Measurements from ENCODE around the gene MAP2K5.

MAP2K5 gene

DNA sequence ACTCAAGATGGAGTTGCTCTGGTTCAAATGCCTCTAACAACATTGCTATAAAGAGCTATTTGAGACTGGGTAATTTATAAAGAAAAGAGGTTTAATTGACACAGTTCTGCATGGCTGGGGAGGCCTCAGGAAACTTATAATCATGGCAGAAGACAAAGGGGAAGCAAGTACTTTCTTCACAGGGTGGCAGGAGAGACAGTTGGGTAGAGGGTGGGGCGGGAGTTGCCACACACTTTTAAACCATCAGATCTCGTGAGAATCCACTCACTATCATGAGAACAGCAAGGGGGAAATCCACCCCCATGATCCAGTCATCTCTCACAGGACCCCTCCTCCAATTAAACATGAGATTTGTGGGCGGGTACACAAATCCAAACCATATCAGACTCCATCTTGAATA is 30.7 kb downstream of the MAP2K5 start:
- in situ Hi-C loops (cut with HindIII; ENCODE audit: low sequenced_read_pairs), result no loop called here
- DNase-seq (ENCODE audit: low read depth), result no peak
- no peak overlapping the region for H3K4me3 ChIP-seq (ENCODE audit: low read depth, low read length)
- TF ChIP-seq, protein P1, sequence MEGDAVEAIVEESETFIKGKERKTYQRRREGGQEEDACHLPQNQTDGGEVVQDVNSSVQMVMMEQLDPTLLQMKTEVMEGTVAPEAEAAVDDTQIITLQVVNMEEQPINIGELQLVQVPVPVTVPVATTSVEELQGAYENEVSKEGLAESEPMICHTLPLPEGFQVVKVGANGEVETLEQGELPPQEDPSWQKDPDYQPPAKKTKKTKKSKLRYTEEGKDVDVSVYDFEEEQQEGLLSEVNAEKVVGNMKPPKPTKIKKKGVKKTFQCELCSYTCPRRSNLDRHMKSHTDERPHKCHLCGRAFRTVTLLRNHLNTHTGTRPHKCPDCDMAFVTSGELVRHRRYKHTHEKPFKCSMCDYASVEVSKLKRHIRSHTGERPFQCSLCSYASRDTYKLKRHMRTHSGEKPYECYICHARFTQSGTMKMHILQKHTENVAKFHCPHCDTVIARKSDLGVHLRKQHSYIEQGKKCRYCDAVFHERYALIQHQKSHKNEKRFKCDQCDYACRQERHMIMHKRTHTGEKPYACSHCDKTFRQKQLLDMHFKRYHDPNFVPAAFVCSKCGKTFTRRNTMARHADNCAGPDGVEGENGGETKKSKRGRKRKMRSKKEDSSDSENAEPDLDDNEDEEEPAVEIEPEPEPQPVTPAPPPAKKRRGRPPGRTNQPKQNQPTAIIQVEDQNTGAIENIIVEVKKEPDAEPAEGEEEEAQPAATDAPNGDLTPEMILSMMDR (IDR thresholded peaks at IDR 0.05; ENCODE audit: low read depth, low read length, missing control alignments), result no peak

DNA sequence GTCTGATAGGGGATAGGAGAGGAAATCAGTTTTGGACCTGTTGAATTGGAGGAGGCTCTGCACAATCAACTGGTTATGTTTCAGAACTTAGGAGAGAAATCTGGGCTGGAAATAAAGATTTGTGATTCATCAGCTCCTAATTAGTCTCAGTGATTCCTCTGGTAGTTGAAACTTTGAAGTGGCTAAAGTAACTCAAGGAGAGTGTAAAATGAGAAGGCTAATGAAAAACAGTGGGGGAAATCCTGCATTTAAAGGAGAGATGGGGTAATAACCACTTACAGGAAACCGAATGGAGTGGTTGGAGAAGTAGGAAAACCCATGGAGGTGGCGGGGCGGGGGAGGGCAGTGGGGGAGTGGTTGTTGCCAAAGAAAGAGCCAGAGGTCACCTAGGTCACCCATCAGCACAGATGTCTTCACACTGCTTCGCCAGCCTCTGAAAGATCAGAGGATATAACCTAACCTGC is 32.6 kb downstream of the MAP2K5 start:
- peak; percentile 38 for DNase-seq (ENCODE audit: low read depth)
- in situ Hi-C loops (cut with HindIII; ENCODE audit: low sequenced_read_pairs), result no loop called here
- H3K4me3 ChIP-seq (ENCODE audit: low read depth, low read length), result no peak overlapping the region
- TF ChIP-seq, protein P1 (IDR thresholded peaks at IDR 0.05; ENCODE audit: low read depth, low read length, missing control alignments), result no peak

DNA sequence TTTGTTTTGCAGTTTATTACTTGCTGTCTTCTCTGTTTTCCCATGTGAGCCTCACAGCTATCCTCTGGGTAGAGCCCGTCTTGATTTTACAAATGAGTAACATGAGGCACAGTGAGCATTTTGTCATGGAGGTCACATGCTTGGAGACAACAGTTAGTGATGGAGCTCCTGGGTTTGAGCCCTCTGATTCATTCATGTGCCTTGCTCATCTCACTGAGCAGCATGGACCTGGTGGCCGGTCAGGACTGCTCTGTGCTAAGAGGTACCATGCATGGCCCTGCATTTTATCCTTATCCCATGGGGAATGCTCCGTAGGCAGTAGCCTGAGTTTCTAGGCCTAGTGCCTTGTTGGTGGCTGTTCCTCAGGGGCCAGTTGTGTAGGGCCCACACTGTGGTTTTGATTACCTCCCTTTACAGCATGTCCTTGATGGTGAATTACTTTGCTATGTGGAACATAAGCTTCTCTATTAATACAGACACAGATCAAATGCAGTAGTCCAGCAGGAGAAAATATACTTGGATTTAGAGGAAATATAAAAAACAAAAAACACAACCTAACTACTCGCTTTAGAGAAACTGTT is 35.6 kb downstream of the MAP2K5 start:
- no peak for DNase-seq (ENCODE audit: low read depth)
- no peak overlapping the region for H3K4me3 ChIP-seq (ENCODE audit: low read depth, low read length)
- in situ Hi-C loops (cut with HindIII; ENCODE audit: low sequenced_read_pairs), result no loop called here
- TF ChIP-seq, protein P1 (IDR thresholded peaks at IDR 0.05; ENCODE audit: low read depth, low read length, missing control alignments), result no peak

DNA sequence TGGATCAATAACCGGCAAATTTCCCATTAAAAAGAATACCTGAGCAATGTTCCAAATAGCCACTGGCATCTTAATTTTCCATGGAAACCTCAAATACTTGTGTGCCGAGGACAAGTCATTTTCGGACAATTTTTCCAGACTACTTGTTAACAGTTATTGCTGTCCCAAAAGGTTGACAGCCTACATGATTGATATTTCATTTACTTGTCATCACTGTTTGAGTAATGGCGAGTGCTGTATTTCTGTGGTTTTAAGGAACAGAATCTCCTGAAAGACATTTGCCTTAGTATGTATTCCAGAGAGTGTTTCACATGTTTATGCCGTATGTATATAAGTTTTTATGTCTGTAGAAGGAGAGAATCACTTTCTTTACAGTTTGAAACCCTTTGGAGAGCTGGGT is 36.7 kb downstream of the MAP2K5 start:
- in situ Hi-C loops (cut with HindIII; ENCODE audit: low sequenced_read_pairs), result no loop called here
- no peak overlapping the region for H3K4me3 ChIP-seq (ENCODE audit: low read depth, low read length)
- TF ChIP-seq, protein P1 (IDR thresholded peaks at IDR 0.05; ENCODE audit: low read depth, low read length, missing control alignments), result no peak
- no peak for DNase-seq (ENCODE audit: low read depth)

DNA sequence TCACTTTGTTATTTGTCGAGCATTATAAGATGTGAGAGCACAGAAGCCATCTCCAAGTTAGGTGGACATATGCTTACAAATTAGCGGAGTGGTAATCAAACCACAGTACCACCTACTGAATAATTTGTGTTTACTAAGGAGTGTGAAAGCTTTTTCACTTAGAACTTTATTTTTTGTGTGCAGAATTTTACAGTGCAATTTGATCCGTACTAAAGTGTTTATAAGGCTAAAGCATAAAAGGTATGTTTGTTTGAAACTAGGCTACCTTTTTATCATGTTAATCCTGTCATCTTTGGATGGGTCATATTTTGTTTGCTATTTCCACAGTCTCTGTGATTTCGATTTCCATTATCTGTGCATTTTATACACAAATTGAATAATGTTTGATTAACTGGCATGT is 37.5 kb downstream of the MAP2K5 start:
- no peak for DNase-seq (ENCODE audit: low read depth)
- in situ Hi-C loops (cut with HindIII; ENCODE audit: low sequenced_read_pairs), result loop anchor here (5.0 kb wide), 1 partner anchor 38 kb away; the partner anchor contains the start of gene MAP2K5
- TF ChIP-seq, protein P1 (IDR thresholded peaks at IDR 0.05; ENCODE audit: low read depth, low read length, missing control alignments), result no peak
- H3K4me3 ChIP-seq (ENCODE audit: low read depth, low read length), result no peak overlapping the region

DNA sequence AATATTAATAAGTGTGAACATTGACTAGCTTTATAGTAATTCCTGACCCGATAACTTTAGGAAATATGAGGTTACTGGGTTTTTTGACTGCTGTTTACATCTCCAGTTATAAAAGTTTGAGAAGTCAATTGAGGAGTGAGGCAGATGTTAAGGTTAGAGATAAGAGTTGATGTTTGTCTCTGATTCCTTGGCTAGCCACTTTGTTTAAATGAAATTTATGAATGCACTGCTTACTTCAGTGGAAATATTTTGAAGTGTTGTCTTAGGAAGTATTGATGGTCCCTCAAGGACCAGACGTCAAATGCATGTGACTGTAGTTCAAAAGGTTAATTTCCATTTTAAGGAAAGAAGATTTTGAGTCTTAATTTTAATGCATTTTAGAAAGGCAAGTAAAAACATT is 41.7 kb downstream of the MAP2K5 start:
- in situ Hi-C loops (cut with HindIII; ENCODE audit: low sequenced_read_pairs), result loop anchor here (5.0 kb wide), 1 partner anchor 42 kb away; the partner anchor contains the start of gene MAP2K5
- no peak for DNase-seq (ENCODE audit: low read depth)
- TF ChIP-seq, protein P1 (IDR thresholded peaks at IDR 0.05; ENCODE audit: low read depth, low read length, missing control alignments), result no peak
- H3K4me3 ChIP-seq (ENCODE audit: low read depth, low read length), result no peak overlapping the region

Measured in astrocyte of the cerebellum (primary cell).